Activated CD8-positive, alpha-beta memory T cell treated with anti-CD3 and anti-CD28 coated beads for 1 hour (primary cell): ENCODE results near the gene B3GNT2.
"Not testable (repeated sequence)": the region's sequence is repeated elsewhere in the genome, so short reads cannot be mapped to it uniquely, and the experiment has no call there.

Source experiments
- DNase-seq, 2 donors: peaks; one replicate each; pipeline ENCODE4 v3.0.0-alpha.2; 2020; ENCODE audit warnings: low read depth in 1 of 2; ENCODE audit errors: extremely low read depth in 1 of 2

Gene B3GNT2, protein sequence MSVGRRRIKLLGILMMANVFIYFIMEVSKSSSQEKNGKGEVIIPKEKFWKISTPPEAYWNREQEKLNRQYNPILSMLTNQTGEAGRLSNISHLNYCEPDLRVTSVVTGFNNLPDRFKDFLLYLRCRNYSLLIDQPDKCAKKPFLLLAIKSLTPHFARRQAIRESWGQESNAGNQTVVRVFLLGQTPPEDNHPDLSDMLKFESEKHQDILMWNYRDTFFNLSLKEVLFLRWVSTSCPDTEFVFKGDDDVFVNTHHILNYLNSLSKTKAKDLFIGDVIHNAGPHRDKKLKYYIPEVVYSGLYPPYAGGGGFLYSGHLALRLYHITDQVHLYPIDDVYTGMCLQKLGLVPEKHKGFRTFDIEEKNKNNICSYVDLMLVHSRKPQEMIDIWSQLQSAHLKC

DNA sequence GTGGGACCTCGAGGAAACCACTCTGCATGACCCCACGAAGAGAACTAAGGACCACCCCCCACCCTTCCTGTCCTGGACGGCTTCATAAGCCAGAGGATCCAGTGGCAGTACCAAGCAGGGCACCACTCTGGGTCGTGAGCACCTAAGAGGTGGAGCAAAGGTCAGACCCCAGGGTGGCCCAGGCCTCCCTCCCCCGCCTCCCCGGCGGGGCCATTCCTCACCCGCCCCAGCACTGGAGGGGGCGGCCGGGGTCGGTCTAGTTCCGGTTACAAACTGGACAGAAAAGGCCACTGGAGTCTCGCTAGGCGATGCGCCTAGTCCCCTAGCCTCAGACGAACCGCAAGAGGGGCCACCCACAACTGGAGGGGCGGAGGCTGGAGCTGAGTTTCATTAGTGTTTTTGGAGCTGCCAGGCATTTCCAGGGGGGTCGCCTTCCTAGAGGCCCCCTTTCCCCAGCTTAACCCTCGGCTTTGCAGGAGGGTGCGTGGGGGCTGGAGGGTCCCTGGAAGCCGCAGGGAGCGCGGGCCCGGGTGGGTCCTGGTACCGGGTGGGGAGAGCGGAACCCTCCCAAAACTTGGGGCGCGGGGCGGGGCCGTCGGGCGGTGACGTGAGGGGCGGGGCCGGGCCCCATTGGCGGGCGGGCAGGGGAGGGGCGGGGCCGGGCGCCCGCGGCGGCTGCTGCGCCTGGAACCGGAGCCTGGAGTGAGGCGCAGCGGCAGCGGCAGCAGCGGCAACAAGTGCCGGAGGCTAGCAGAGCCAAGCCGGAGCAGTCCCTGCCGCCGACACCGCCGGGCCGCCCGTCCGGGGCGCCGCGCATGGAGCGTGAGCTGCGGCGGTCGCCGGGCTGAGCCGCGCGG, at the start of gene B3GNT2:
TSS of gene B3GNT2 (plus strand) at position 695 of the 857 bp plus-strand sequence. CDS start 26,106 bp downstream, outside the sequence.
- peak; percentile 56 to 84 for DNase-seq

DNA sequence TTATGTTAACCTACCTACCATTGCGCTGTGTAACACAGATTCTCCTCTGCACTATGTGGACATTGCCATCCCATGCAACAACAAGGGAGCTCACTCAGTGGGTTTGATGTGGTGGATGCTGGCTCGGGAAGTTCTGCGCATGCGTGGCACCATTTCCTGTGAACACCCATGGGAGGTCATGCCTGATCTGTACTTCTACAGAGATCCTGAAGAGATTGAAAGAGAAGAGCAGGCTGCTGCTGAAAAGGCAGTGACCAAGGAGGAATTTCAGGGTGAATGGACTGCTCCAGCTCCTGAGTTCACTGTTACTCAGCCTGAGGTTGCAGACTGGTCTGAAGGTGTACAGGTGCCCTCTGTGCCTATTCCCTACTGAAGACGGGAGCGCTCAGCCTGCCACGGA, 49.1 kb upstream of the B3GNT2 start:
- peak in 1 of 2 donors; percentile 3 for DNase-seq

- DNase-seq: no peak
Measured at GRCh38 chr2:62147610-62148301, 48.2 kb upstream of the B3GNT2 start.

- DNase-seq: no peak
Measured at GRCh38 chr2:62149708-62150107, 46.2 kb upstream of the B3GNT2 start.

GRCh38 chr2:62150597-62151305, 45.2 kb upstream of the B3GNT2 start:
- DNase-seq: no peak

DNA sequence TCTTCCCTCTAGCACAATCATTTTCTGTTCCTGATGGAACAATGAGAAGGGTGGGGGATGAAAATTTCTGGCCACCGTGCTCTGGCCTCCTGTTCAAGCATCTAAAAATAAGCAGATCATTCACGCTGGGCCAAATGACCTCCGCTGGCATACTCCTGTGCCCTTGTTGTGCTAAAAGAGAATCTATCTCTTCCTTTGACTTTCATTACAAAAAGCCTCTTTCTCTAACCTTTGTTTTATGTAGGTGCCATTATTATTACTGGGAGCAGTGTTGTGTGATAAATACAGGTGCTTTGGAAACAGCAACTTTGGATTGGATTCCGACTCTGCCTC, 44.6 kb upstream of the B3GNT2 start:
- no peak for DNase-seq

DNA sequence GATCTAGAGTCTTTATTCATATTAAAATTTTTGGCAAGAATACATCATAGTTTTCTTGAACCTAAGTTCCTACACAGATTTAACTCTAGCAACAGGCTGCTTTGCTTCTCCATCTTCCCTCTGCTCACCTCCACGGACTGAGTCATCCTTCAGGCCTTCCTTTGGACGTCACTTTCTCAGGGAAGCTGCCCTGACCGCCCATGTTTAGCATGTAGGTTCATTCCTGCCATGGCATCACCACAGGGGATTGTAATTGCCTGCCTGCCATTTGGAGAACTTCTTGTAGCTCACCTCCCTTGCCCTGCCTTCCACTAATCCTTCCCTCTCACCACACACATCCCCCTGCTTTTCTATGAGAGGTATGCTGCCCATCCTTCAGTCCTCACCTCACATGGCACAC, 43.9 kb upstream of the B3GNT2 start:
- no peak for DNase-seq

GRCh38 chr2:62156861-62157496, 38.9 kb upstream of the B3GNT2 start:
- DNase-seq: no peak

GRCh38 chr2:62158444-62159121, 37.3 kb upstream of the B3GNT2 start:
- no peak for DNase-seq

- not testable (repeated sequence) for DNase-seq
Measured at GRCh38 chr2:62160691-62161090, 35.2 kb upstream of the B3GNT2 start.

DNA sequence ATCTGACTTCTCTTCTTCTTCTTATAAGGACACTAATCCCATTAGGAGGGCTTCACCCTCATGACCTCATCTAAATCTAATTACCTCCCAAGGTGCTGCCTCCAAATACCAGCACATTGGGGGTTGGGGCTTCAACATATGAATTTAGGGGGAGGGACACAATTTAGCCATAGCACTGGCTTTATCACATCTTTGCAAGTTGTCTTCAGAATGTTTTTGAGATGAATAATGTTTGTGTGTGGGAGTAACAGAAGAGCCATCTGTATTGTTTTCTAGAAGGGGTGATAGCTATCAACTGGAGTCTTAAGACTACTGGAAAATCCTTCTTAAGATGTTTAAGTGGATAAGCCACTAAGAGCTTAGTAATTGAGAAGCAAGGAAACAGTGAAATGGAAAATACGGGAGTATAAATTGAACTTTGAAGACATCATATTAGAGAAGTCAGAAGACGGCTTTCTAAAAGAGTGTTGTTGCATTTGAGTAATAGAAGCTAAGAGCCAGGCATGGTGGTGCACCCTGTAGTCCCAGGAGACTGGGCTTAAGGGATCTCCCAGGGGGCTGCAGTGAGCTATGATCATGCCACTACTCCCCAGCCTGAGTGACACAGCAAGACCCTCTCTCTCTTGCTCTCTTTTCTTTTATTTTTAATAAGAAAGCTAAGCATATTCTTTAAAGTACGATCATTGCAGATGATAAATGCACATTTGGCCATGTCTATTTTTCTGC, 32.6 kb upstream of the B3GNT2 start:
- DNase-seq: no peak

DNA sequence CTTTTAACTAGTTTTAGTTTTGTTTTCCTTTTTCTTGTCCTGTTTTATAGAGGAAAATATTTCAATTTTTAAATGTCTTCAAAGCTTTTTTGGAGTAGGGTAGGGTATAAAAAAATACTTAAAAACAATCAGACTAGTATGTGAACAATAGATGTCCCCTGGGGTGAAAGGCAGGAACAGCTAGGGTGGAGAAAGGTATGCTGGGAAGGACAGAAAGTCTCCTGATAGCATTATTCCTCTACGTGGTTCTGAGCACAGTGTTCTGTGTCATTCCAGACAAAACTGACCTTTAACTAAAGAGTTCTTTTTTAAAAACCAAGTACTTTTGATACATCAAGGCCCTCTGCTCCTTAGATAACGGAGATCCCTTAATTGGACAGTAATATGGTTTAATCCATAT, 32.1 kb upstream of the B3GNT2 start:
- no peak for DNase-seq

DNA sequence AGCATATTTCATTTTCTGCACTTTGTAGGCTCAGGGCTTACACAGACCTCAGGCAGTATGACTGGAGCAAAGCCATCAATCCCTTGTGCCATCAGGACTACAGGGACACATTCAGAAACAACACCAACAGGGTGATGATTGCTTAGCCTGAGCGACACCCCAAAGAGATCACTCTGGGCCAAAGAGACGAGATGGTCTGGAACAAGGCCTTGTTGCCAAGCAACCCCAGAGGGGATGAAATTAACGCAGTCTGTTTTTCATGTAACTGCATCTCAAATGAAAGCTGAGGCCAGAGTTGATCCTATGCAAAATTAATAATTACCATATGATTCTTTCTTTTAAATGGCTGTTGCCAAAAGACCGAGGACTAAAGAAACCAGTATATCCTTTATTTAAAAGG, 20.2 kb upstream of the B3GNT2 start:
- no peak for DNase-seq

DNA sequence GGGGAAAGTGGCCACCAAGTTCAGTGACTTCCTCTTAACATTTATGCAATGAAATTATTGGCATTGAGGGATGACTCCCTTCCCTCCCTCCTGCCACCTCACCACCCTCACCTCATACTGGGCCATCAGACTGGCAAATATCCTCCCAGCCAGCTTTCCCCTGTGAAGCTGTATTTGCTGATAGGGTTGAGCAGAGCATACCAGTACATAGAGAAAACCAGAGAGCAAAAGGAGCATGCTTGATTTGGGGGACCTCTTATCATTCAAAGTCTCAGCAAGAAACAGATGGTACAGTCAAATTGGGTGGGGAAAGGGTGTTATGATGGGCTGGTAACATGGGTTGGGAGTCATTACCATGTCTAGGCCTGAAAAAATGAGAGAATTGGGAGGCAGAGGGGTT, 19.1 kb upstream of the B3GNT2 start:
- no peak for DNase-seq

DNA sequence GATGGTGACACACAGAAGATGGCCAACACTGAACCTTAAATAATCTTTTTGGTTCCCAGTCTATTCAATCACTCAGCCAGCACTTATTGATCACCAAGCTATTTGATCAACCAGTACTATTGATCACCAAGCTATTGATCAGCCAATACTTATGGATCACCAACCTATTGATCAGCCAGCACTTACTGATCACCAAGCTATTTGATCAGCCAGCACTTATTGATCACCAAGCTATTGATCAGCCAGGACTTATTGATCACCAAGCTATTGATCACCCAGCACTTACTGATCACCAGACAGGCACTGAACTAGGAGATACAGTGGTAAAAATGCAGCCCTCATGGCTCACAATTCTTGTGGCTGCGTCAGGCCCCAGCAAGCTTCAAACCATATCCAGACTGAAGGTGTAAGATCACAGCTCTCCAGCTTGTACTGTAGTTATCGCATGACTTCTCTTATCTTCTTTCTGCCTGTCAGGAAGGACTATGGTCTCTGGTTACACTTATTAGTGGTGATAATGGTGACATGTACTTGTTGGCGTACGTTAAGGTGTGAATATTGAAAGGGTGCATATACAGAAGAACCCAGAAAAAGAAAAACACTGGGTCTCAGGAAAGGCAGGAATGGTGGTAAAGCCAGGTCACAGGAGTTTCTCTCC, 18.4 kb upstream of the B3GNT2 start:
- DNase-seq: no peak

DNA sequence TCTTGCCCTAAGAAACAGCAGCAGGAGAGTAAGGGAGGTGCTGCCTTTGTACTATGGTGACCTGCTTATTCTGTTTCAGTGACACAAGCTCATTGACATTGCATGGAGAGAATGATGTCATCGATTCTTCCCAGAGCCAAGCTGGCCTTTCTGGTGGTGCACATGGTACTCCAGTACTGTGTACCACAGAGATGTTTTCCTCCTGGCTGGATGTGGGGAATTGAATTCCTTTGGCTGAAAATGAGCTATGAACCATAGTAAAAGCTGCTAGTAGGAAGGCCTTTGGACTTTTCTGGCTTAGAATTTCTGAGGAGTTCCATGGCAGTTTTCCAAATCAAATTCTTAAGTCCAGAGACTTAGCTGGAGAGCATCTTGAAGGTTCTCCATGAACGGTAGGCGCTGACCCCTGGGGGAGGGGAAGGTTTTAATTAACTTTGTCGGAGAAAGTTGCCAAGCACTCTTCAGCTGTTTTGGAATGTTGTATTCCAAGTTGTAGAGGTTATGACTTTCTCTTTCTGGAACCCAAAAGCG, 17.1 kb upstream of the B3GNT2 start:
- no peak for DNase-seq

DNA sequence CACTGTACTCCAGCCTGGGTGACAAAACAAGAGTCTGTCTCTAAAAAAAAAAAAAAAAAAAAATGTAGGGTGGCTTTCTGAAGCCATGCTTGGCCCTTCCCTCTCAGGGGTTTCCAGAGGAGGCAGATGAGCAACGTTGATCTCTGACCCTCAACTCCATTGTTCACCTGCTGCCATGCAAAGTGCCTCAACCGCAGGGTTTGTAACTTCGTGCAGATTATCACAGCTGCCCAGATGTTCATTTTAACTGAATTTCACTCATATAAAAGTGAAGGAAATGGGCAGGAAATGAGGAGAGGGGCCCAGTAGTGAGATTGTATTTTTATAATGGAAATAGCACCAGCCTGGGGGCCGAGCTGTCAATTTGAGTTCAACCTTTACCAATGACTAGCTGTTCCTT, 14.9 kb upstream of the B3GNT2 start:
- DNase-seq: no peak

GRCh38 chr2:62181843-62182242, 14.1 kb upstream of the B3GNT2 start:
- DNase-seq: no peak
